HCT116 (cell line): Measurements from ENCODE around the gene PHYKPL. TPM values are rescaled to one million over a fixed set of nuclear protein-coding genes. Genes with fewer than 3 reads are reported as not detected.

Experiments
- ATAC-seq: fragments of 200-7000 bp; cut with Tn5 transposase; 2 replicates; pipeline ENCODE4 v1.9.1; 2020; ENCODE audit warnings: mild to moderate bottlenecking, moderate library complexity
- BruUV-seq: library from RNA; stranded (reverse); fragments of 400-500 nt; replicated peaks from 2 replicates; lab custom pipeline; 2021; lab: Mats Ljungman, UMichigan
- CTCF ChIA-PET: fragments of 300-600 bp; sonication (Branson Sonifier 250); formaldehyde crosslinking; loops from one replicate; lab custom pipeline; 2021; ENCODE audit warnings: antibody characterized with exemption; lab: Charles Lee
- POLR2A ChIA-PET: fragments of 300-600, 350-600 bp; sonication (Branson Sonifier 250); formaldehyde crosslinking; loops from one replicate; lab custom pipeline; 2021; ENCODE audit warnings: antibody characterized with exemption; lab: Charles Lee
- RAD21 ChIA-PET, 2 experiments: fragments of 300-600 bp; sonication (Branson Sonifier 250); formaldehyde crosslinking; loops; one replicate each; lab custom pipeline; 2023; ENCODE audit warnings: low total read pairs in 2 of 2; ENCODE audit not compliant: uncharacterized antibody in 2 of 2, unreplicated experiment in 2 of 2, low non-redundant PET in 1 of 2; lab: Charles Lee
- DNase-seq: peaks from one replicate; pipeline ENCODE4 v3.0.0-alpha.2; 2010; ENCODE audit warnings: low read depth, low spot score
- H2AFZ ChIP-seq: fragments of 200-600 bp; shearing (Covaris generic), sonication (generic); 2 replicates; pipeline ENCODE4 v1.6.1; 2017; ENCODE audit warnings: low read depth, mixed run types, mixed read lengths, antibody characterized with exemption, low read length; ENCODE audit not compliant: poor library complexity, severe bottlenecking
- H3K27ac ChIP-seq: 2 replicates; pipeline ENCODE4 v1.5.1; 2012; ENCODE audit warnings: low read depth, low read length
- H3K27me3 ChIP-seq: fragments of 200-600 bp; sonication (generic); 2 replicates; pipeline ENCODE4 v1.6.1; 2016; ENCODE audit warnings: mixed run types, low read length, mixed read lengths; ENCODE audit not compliant: insufficient read depth
- H3K36me3 ChIP-seq, 2 experiments: fragments of 200-500 bp in 1 of 2; fragments of 200-600 bp in 1 of 2; sonication (Bioruptor generic) in 1 of 2; sonication (generic) in 1 of 2; 2 replicates each; pipeline versions ENCODE4 v1.5.1 to v1.6.1; 2014 to 2016; ENCODE audit warnings: low read length in 2 of 2, inconsistent platforms in 1 of 2, mixed read lengths in 1 of 2, mixed run types in 1 of 2; ENCODE audit not compliant: insufficient read depth in 2 of 2, control insufficient read depth in 1 of 2
- H3K4me1 ChIP-seq, 2 experiments: fragments of 200-600 bp in 1 of 2; sonication (generic) in 1 of 2; 2 replicates each; pipeline versions ENCODE4 v1.5.1 to v1.6.1; 2012 to 2017; ENCODE audit warnings: low read length in 2 of 2, inconsistent platforms in 1 of 2, mild to moderate bottlenecking in 1 of 2, mixed read lengths in 1 of 2, mixed run types in 1 of 2, moderate library complexity in 1 of 2; ENCODE audit not compliant: insufficient read depth in 2 of 2, control insufficient read depth in 1 of 2
- H3K4me2 ChIP-seq: fragments of 200-600 bp; sonication (generic); 2 replicates; pipeline ENCODE4 v1.6.1; 2017; ENCODE audit warnings: mixed run types, low read length, mixed read lengths
- H3K4me3 ChIP-seq, 2 experiments: fragments of 200-600 bp in 1 of 2; sonication (generic) in 1 of 2; replicated peaks in 1 of 2; 2 replicates each; pipeline ENCODE4 v1.5.1; 2011 to 2016; ENCODE audit warnings: low read length in 2 of 2, control low read depth in 1 of 2, low read depth in 1 of 2, mild to moderate bottlenecking in 1 of 2, mixed read lengths in 1 of 2, mixed run types in 1 of 2
- H3K79me2 ChIP-seq: fragments of 200-600 bp; sonication (generic); 2 replicates; pipeline ENCODE4 v1.6.1; 2017; ENCODE audit warnings: mild to moderate bottlenecking, mixed run types, low read length, moderate library complexity, mixed read lengths; ENCODE audit not compliant: insufficient read depth
- H3K9ac ChIP-seq: fragments of 200-600 bp; sonication (generic); 2 replicates; pipeline ENCODE4 v1.6.1; 2016; ENCODE audit warnings: low read length, mixed read lengths
- H3K9me2 ChIP-seq: fragments of 200-600 bp; sonication (generic), shearing (Covaris generic); 2 replicates; pipeline ENCODE4 v1.6.1; 2017; ENCODE audit warnings: mixed run types, mild to moderate bottlenecking, moderate library complexity; ENCODE audit not compliant: insufficient read depth
- H3K9me3 ChIP-seq, 2 experiments: fragments of 200-500 bp in 1 of 2; fragments of 200-600 bp in 1 of 2; sonication (Bioruptor generic) in 1 of 2; sonication (generic) in 1 of 2; 2 replicates each; pipeline ENCODE4 v1.6.1; 2014 to 2017; ENCODE audit warnings: low read length in 2 of 2, mixed read lengths in 2 of 2, inconsistent platforms in 1 of 2, low read depth in 1 of 2, mild to moderate bottlenecking in 1 of 2, mixed run types in 1 of 2, moderate library complexity in 1 of 2; ENCODE audit not compliant: control insufficient read depth in 1 of 2, insufficient read depth in 1 of 2
- H4K20me1 ChIP-seq: fragments of 200-600 bp; sonication (generic), shearing (Covaris generic); 2 replicates; pipeline ENCODE4 v1.6.1; 2017; ENCODE audit warnings: mixed run types, mild to moderate bottlenecking, moderate library complexity; ENCODE audit not compliant: insufficient read depth
- CEBPB ChIP-seq: IDR thresholded peaks from 2 replicates; pipeline ENCODE4 v1.6.1; 2012; ENCODE audit warnings: low read depth
- CTCF ChIP-seq, 3 experiments: fragments of 200-600 bp in 1 of 3; sonication (generic) in 1 of 3; IDR thresholded peaks in 2 of 3; conservative IDR thresholded peaks in 1 of 3; 2 replicates each; pipeline ENCODE4 v1.5.1; 2012 to 2017; ENCODE audit warnings: low read depth in 2 of 3, low read length in 2 of 3, antibody characterized with exemption in 1 of 3, borderline replicate concordance in 1 of 3, control low read depth in 1 of 3, mild to moderate bottlenecking in 1 of 3, mixed read lengths in 1 of 3, mixed run types in 1 of 3, moderate library complexity in 1 of 3; ENCODE audit not compliant: insufficient read depth in 1 of 3
- ELF1 ChIP-seq: IDR thresholded peaks from 2 replicates; pipeline ENCODE4 v1.6.1; 2012; ENCODE audit warnings: low read depth, borderline replicate concordance
- EZH2 ChIP-seq: fragments of 200-600 bp; sonication (generic); IDR thresholded peaks from 2 replicates; pipeline ENCODE4 v1.6.1; 2017; ENCODE audit warnings: antibody characterized with exemption, mixed run types
- EZH2phosphoT487 ChIP-seq: fragments of 200-600 bp; IDR thresholded peaks from 2 replicates; pipeline ENCODE4 v1.6.1; 2018; ENCODE audit warnings: antibody characterized with exemption, borderline replicate concordance
- FOSL1 ChIP-seq: IDR thresholded peaks from 2 replicates; pipeline ENCODE4 v1.6.1; 2012; ENCODE audit warnings: low read depth
- JUND ChIP-seq: IDR thresholded peaks from 2 replicates; pipeline ENCODE4 v1.6.1; 2012
- POLR2A ChIP-seq: IDR thresholded peaks from 2 replicates; pipeline ENCODE4 v1.7.0; 2011; ENCODE audit warnings: borderline replicate concordance; ENCODE audit not compliant: insufficient read depth, insufficient read length; ENCODE audit errors: extremely low read depth
- POLR2AphosphoS5 ChIP-seq: IDR thresholded peaks from 2 replicates; pipeline ENCODE4 v1.6.1; 2011; ENCODE audit warnings: mild to moderate bottlenecking, low read depth, low read length, moderate library complexity
- RAD21 ChIP-seq: IDR thresholded peaks from 2 replicates; pipeline ENCODE4 v1.6.1; 2012; ENCODE audit warnings: low read depth, mild to moderate bottlenecking
- SIN3A ChIP-seq: IDR thresholded peaks from 2 replicates; pipeline ENCODE4 v1.6.1; 2012; ENCODE audit warnings: low read depth
- TCF7L2 ChIP-seq: IDR thresholded peaks from 2 replicates; pipeline ENCODE4 v1.7.0; 2011; ENCODE audit warnings: borderline replicate concordance, inconsistent platforms; ENCODE audit not compliant: insufficient read depth, insufficient read length; ENCODE audit errors: extremely low read depth
- ZBTB33 ChIP-seq: IDR thresholded peaks from 2 replicates; pipeline ENCODE4 v1.6.1; 2011; ENCODE audit warnings: mild to moderate bottlenecking, low read length, moderate library complexity; ENCODE audit not compliant: insufficient replicate concordance; ENCODE audit errors: extremely low read depth
- ZFX ChIP-seq: fragments of 450-650 bp; IDR thresholded peaks from 2 replicates; pipeline ENCODE4 v1.6.1; 2017
- ZNF274 ChIP-seq: fragments of 200-500 bp; sonication (Bioruptor generic); IDR thresholded peaks from 2 replicates; pipeline ENCODE4 v1.6.1; 2014; ENCODE audit warnings: mild to moderate bottlenecking, low read depth, low read length, inconsistent platforms
- intact Hi-C: fragments of 100-400 bp; cut with micrococcal nuclease; formaldehyde crosslinking; loops from 2 replicates; pipeline ENCODE4 v1.10.0; 2022
- total RNA-seq: library from RNA; stranded (reverse); gene quantifications from one replicate; pipeline ENCODE4 v1.2.1, GENCODE V29; 2021; ENCODE audit not compliant: unreplicated experiment

The PHYKPL gene
- total RNA-seq, 1 experiment from 2014 or later, result 57.8 TPM

DNA sequence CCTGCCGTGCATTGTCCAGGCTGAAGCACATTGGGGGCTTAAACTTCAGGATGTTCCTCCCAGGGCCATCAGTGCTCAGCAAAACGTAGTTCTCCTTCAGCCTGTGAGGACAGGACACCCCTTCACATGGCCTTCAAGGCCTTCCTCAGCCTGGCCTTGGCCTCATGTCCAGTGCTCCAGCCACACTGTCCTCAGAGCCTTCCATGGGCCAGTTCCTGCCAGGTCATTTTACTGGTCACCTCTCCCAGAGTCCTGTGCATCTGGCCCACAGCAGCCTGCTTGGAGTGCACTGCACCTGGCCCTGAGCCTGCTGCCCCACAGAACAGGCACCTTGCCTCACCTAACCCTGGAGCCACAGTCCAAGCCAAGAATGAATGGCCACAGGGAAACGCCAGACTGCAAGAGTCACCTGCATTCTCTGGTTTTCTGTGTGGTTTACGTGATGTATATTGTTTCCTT, 19.6 kb downstream of the PHYKPL start:
- Histone ChIP-seq H2AFZ (no peak overlapping the region), H3K4me2 (no peak overlapping the region), H3K27ac (no peak overlapping the region), H4K20me1 (peaks cover 30% of the 10 kb centered on the region; the same call in 1 of the 2 replicates), H3K9me3 (no peaks in the 10 kb centered on the region), H3K36me3 (peaks cover 56 to 71% of the 10 kb centered on the region in 2 experiments), H3K4me1 (peaks cover 3 to 14% of the 10 kb centered on the region in 2 experiments; a peak in 3 of 4 replicates), H3K27me3 (no peaks in the 10 kb centered on the region), H3K9ac (no peak overlapping the region), H3K4me3 (no peak overlapping the region), H3K79me2 (peaks cover 46% of the 10 kb centered on the region), H3K9me2 (no peaks in the 10 kb centered on the region)
- RAD21 ChIA-PET, result no interaction called here
- POLR2A ChIA-PET, result interaction anchor here (1.5 kb wide), 1 partner anchor 9 kb away, joined by 6 read pairs; the partner anchor contains the start of gene HNRNPAB
- ATAC-seq, result peak; percentile 15
- TF ChIP-seq POLR2AphosphoS5 (0 out of 2 replicates have a peak, but pooled peaks have one; percentile 11), ZNF274 (no peak)
- intact Hi-C loops, result no loop called here
- no peak for DNase-seq
- CTCF ChIA-PET, result no interaction called here
- BruUV-seq, result no TSS peak

DNA sequence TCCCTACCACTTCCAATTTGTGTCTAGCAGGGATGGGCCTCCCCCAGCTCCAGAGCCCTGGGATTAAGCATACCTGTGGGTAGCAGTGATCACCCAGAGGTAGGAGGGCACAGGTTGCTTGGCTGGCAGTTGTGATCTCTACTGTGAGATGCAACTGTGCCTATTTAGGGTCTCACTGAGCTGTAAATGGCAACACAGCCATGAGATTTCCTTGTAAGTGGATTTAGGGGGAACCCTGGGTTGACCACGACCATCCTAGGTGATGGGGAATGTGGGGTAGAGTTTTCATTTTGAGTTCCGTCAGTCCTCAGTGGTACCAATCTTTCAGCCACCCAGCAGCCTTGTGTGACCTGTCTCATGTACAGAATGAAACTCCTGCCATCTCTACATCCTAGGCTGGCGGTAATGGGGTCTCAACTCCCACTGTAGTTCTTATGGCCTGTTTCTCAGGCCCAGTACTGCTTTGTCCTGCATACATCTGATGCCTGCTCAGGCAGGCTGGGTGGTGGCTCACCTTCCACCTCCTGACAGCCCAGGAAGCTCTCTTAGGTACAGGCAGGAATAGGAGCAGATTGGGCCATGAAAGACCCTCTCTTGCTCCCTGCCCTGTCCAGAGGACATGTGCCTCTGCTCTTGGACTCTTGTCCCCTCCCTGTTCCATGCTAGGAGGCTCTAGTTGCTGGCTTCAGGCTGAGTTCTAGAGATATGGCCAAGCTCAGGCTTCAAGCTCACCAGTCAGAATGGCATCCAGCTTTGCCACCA, 20.2 kb downstream of the PHYKPL start:
- Histone ChIP-seq H3K79me2 (peaks cover 52% of the 10 kb centered on the region), H3K36me3 (peaks cover 61 to 77% of the 10 kb centered on the region in 2 experiments), H4K20me1 (peaks cover 35% of the 10 kb centered on the region; the same call in 1 of the 2 replicates), H3K27ac (no peak overlapping the region), H3K4me1 (peaks cover 3 to 20% of the 10 kb centered on the region in 2 experiments; a peak in 3 of 4 replicates), H3K9ac (no peak overlapping the region), H3K4me2 (no peak overlapping the region), H3K4me3 (no peak overlapping the region), H2AFZ (no peak overlapping the region), H3K9me3 (no peaks in the 10 kb centered on the region), H3K27me3 (no peaks in the 10 kb centered on the region), H3K9me2 (no peaks in the 10 kb centered on the region)
- DNase-seq, result no peak
- intact Hi-C loops, result no loop called here
- ATAC-seq, result peak; percentile 7
- ChIA-PET CTCF (no interaction called here), RAD21 (no interaction called here), POLR2A (no interaction called here)
- BruUV-seq, result no TSS peak
- TF ChIP-seq EZH2phosphoT487 (no peak), CEBPB (no peak), TCF7L2 (no peak), ELF1 (no peak), ZNF274 (no peak), SIN3A (no peak), RAD21 (no peak), POLR2A (no peak), ZFX (no peak), ZBTB33 (no peak), FOSL1 (no peak), EZH2 (no peak), CTCF (IDR thresholded peaks at IDR 0.05 in 2 of 3, conservative IDR thresholded peaks at IDR 0.05 in 1 of 3; ENCODE audit: borderline replicate concordance in 1 of 3, insufficient read depth in 1 of 3, low read depth in 2 of 3, low read length in 2 of 3) (no peak), POLR2AphosphoS5 (no peak; the same call in 1 of the 2 replicates), JUND (no peak)
